GM19023 (cell line): ENCODE data around the gene COPB2.
"Not testable (repeated sequence)": the region's sequence is repeated elsewhere in the genome, so short reads cannot be mapped to it uniquely, and the experiment has no call there.

ENCODE experiments used
- ATAC-seq: cut with Tn5 transposase; IDR thresholded peaks from one replicate; pipeline ENCODE4 v1.9.1; 2021; ENCODE audit warnings: mild to moderate bottlenecking, moderate library complexity; ENCODE audit not compliant: unreplicated experiment

Gene COPB2

GRCh38 chr3:139389552-139390368, at the start of gene COPB2:
Gene COPB2, minus strand, starts transcription at chr3:139389647. Its CDS starts 97 bp downstream, at chr3:139389550.
- peak; percentile 98 for ATAC-seq

DNA sequence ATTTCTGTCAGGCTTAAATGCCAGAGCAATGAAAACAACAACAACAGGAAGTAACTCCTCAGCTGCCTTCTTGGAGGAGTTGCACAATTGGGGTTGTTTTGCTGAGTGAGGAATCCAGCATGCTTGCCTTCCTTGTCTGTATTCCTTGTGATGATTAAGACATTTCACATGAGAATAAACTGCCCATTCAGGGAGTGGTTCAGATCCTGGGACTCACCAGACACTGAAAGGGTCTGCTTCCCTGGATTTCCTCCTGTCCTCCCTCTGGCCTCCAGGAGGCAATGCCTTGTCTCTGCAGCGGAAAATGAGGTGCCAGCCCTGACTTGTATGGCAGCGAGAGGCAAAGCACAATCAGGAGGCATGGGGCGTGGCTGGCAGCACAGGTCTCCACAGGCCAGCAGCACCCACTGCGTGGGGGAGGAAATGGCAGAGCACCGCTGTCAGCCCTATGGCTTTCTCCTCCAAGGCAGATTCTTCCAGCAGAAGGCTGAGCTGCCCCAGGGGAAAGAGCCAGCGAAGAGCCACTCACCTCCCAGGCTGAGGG, 45.4 kb upstream of the COPB2 start:
- ATAC-seq = no peak

DNA sequence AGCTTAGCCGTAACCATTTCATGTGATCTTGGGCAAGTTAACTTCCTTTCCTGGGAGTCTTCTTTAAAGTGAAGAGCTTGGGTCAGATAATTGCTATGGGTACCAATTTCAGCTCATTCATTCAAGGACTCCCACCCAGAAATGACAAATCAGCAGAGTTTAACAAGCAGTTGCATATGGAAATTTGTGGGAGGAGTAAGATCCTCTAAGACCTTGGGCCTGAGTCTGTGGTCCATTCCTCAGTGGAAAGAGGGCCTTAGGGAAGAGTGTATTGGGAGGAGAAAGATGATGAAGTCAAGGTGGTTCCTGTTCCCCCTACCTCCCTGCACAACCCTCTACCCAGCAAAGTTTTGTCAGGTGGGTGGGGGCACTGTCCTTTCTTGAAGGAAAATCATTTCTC, 44.8 kb upstream of the COPB2 start:
- ATAC-seq = no peak

- no peak for ATAC-seq
Observed at GRCh38 chr3:139433089-139433488, 43.6 kb upstream of the COPB2 start.

- ATAC-seq = no peak
Observed at GRCh38 chr3:139430493-139430892, 41.0 kb upstream of the COPB2 start.

DNA sequence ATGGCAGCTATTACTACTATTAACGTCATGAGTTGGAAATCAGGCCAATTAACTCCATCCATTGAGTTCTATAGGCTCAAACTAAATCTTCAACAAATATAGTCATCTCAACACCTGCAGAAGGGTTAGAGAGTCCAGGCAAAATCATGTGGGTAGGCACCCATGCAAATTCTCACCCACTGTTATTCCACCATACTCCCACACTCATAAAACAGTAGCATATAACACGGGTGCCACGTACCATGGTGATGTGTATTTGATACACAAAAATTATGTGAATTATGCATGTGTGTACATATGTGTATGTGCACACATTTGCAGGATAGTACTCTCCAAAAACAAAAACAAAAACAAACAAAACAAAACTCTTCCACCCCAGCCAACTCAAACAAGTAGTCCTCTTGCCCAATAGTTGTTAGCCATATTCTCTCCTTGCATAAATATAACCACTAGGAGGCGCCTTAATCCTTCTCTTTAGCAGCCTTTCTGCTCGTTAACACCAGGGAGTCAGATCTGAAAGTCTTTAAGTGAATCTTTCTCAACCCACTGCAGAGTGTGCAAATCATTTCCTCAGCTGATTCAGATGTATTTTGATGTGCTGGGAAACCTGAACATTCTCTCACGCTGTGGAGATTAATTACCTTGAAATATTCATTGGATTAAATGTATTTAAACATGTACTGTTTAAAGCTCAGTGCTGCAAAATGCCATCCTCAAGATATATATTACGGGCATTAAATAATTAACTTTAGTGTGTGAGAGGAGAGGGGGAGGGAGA, 38.0 kb upstream of the COPB2 start:
- ATAC-seq = peak; percentile 84

DNA sequence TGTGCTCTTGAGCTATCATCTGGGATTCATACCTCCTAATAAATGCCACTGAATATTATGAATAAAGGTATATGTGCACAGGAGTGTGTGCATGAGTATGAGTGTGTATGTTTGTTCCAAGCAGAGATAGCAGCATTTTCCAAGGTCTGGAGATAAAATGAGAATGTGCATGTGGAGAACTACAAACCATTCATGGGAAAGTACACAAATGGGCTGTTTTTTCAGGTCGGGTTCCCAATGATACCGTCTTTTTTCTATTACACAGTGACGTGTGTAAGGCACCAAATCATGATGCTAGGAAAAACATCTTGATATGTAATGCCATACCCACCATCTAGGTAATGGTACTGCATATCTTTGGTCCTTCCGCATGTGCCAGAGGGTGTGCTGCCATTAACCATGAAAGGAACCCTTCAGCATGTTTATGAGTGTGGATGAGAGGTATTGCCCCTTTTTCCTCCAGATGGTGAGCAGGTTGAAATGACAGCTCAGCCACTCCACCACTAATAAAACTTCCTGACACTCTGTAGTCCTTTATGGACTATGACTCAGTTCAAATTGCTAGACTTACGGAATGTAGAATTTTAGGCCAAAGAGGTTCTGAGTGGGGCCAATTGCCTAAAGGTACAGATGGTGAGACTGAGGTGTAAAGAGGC, 36.4 kb upstream of the COPB2 start:
- ATAC-seq = no peak

DNA sequence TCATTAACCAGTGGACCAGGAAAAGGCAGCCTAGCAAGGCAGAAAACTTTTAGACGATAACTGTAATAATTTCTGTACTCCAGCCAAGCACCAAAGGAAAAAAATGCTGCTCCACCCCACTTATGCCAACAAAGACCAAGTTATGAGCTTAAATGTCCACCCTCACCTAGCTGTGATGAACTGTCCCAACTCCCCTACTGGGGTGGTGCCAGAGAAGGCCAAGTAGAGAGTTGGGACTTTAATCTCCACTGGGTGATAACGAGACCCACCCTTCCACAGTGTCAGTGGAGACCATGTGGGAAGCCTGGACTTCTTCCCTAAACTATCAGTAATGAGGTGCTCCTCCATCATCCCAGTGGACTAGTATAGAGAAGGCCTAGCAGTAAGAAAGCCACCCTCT, 33.8 kb upstream of the COPB2 start:
- no peak for ATAC-seq

- ATAC-seq = no peak
Observed at GRCh38 chr3:139421460-139421859, 32.0 kb upstream of the COPB2 start.

DNA sequence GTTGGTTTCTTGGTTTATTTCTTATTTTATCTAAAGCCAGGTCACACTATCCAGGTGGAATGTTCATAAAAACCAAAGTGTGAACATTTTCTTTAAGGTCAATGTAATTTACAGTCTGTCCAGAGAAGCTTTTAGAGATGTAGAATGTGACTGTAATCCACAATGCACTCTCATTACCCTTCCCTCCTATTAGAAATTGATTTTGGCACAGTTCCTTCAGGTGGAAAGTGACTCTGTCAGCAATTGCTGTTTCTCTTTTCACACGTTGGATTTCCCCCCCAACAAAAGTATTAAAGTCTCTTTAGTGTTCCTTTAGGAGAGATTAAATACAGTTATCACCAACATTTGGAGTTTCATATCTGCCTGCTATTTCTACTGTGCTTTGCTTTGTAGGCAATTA, 31.6 kb upstream of the COPB2 start:
- ATAC-seq = no peak

- ATAC-seq = no peak
Observed at GRCh38 chr3:139418144-139418543, 28.7 kb upstream of the COPB2 start.

DNA sequence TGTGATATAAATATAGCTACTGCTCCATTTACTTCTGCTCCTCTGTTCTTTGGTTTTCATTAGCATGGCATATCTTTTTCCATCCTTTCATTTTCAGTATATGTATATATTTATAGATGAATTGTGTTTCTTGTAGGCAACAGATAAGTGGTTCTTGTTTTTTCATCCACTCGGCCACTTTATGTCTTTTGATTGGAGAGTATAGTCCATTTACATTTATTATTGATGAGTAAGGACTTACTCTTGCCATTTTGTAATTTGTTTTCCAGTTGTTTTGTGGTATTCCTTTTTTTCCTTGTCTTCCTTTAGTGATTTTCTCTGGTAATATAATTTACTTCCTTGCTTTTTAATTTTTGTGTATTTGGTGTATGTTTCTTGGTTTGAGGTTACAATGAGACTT, 26.8 kb upstream of the COPB2 start:
- ATAC-seq = no peak

GRCh38 chr3:139414608-139415224, 25.3 kb upstream of the COPB2 start:
- ATAC-seq = no peak

- not testable (repeated sequence) for ATAC-seq
Observed at GRCh38 chr3:139412891-139413290, 23.4 kb upstream of the COPB2 start.

- not testable (repeated sequence) for ATAC-seq
Observed at GRCh38 chr3:139401155-139401554, 11.7 kb upstream of the COPB2 start.

DNA sequence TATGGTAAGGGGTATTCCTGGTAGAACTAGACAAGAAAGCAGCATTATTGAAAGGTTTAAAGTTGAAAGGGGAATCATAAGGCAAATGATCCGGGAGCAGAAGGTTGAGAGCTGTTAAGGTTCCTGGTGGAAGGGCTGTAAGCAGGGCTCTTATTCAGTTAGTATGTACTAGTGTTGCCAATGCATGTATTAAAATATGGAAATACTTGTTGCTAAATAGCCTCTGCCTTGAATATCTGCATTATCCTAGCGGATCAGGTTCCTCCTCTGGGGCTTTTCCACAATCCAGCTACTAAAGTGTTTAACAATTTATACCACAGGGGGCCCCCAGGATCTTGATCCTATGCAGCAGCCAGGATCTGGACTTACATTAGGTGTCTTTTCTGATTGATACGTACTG, 7.3 kb upstream of the COPB2 start:
- no peak for ATAC-seq

- no peak for ATAC-seq
Observed at GRCh38 chr3:139394116-139394515, 4.7 kb upstream of the COPB2 start.

GRCh38 chr3:139388821-139389551, 461 bp downstream of the COPB2 start:
- peak; percentile 26 for ATAC-seq

- ATAC-seq = no peak
Observed at GRCh38 chr3:139388077-139388476, 1.4 kb downstream of the COPB2 start.

- not testable (repeated sequence) for ATAC-seq
Observed at GRCh38 chr3:139382291-139382690, 7.2 kb downstream of the COPB2 start.
